K562 (cell line): Measurements from ENCODE around the gene TOR1A. TPM values are rescaled to one million over a fixed set of nuclear protein-coding genes. Genes with fewer than 3 reads are reported as not detected.
A peak's percentile ranks its signal among the peaks of the same experiment; 100 is the strongest.

Experiments used
- CCAR2 ChIP-seq: fragments of 200-400 bp; formaldehyde crosslinking; IDR thresholded peaks from 2 replicates; pipeline ENCODE4 v1.6.1; 2017; ENCODE audit warnings: mild to moderate bottlenecking, low read depth, low read length
- CHD2 ChIP-seq: IDR thresholded peaks from 2 replicates; pipeline ENCODE4 v1.6.1; 2011; ENCODE audit warnings: low read depth, low read length
- FOXA3 ChIP-seq, 2 experiments: fragments of 450-650 bp in 1 of 2; sonication (generic) in 1 of 2; formaldehyde crosslinking; IDR thresholded peaks in 1 of 2; conservative IDR thresholded peaks in 1 of 2; 2 replicates each; pipeline versions ENCODE4 v1.4.0 to v1.8.0; 2020 to 2022; ENCODE audit warnings: mild to moderate bottlenecking in 2 of 2, missing genetic modification reagents in 1 of 2
- HMG20B ChIP-seq: fragments of 250-450 bp; sonication (Bioruptor Pico); IDR thresholded peaks from 2 replicates; pipeline ENCODE4 v1.5.0; 2021; ENCODE audit warnings: mild to moderate bottlenecking
- KDM5B ChIP-seq: fragments of 200-600 bp; sonication (generic); IDR thresholded peaks from 2 replicates; pipeline ENCODE4 v1.6.1; 2012; ENCODE audit warnings: low read depth, mild to moderate bottlenecking, moderate library complexity, low read length, control low read depth, inconsistent platforms; ENCODE audit not compliant: insufficient replicate concordance
- MYC ChIP-seq, 2 experiments: fragments of 250-450 bp in 1 of 2; sonication (Bioruptor Pico) in 1 of 2; IDR thresholded peaks; 2 replicates each; pipeline versions ENCODE4 v1.5.1 to v1.6.1; 2012 to 2021; ENCODE audit warnings: low read depth in 2 of 2, borderline replicate concordance in 1 of 2, improper control_type of control experiment in 1 of 2, low read length in 1 of 2, mild to moderate bottlenecking in 1 of 2, moderate library complexity in 1 of 2
- REST ChIP-seq, 2 experiments: fragments of 450-650 bp; formaldehyde crosslinking in 1 of 2; IDR thresholded peaks; 2 replicates each; pipeline versions ENCODE4 v1.4.0 to v1.6.1; 2014 to 2020; ENCODE audit warnings: mild to moderate bottlenecking in 2 of 2, borderline replicate concordance in 1 of 2, low read depth in 1 of 2
- RFX1 ChIP-seq: fragments of 450-650 bp; IDR thresholded peaks from 2 replicates; pipeline ENCODE4 v1.6.1; 2016; ENCODE audit warnings: mild to moderate bottlenecking, moderate library complexity
- TOE1 ChIP-seq, 2 experiments: fragments of 450-650 bp in 1 of 2; sonication (generic) in 1 of 2; formaldehyde crosslinking in 1 of 2; IDR thresholded peaks; 2 replicates each; pipeline versions ENCODE4 v1.7.1 to v1.8.0; 2016 to 2022; ENCODE audit warnings: borderline replicate concordance in 2 of 2, mild to moderate bottlenecking in 2 of 2, antibody characterized with exemption in 1 of 2, inconsistent platforms in 1 of 2, low read depth in 1 of 2, missing genetic modification reagents in 1 of 2, moderate library complexity in 1 of 2
- ZNF316 ChIP-seq: fragments of 450-650 bp; IDR thresholded peaks from 2 replicates; pipeline ENCODE4 v1.6.1; 2016
- polyA plus RNA-seq, 8 experiments: library from polyadenylated mRNA; depleted of rRNA in 4 of 8; stranded (reverse) in 5 of 8; unstranded in 3 of 8; fragments of >200 nt; fragmentation: Nextera tagmentation in 2 of 8; fragmentation: Illumina TruSeq in 1 of 8; extraction: Ambion mirVana in 2 of 8; extraction: Trizol in 1 of 8; gene quantifications; 2 replicates each; pipeline versions ENCODE4 v1.2.1 to v1.2.3, GENCODE V29; 2011 to 2014; ENCODE audit warnings: inconsistent platforms in 1 of 8, missing spikeins in 1 of 8
- total RNA-seq, 7 experiments: library from RNA; depleted of rRNA in 6 of 7; stranded (reverse); fragments of >200 nt in 6 of 7; fragmentation: Illumina TruSeq in 2 of 7; extraction: Trizol in 2 of 7; gene quantifications; 2 replicates each; pipeline versions ENCODE4 v1.2.1 to v1.2.3, GENCODE V29; 2011 to 2021; ENCODE audit warnings: low replicate concordance in 1 of 7
- TF ChIP-seq, protein P1 (sequence below), 2 experiments: fragments of 150-350 bp in 1 of 2; IDR thresholded peaks; 2 replicates each; pipeline ENCODE4 v1.6.1; 2012 to 2016; ENCODE audit warnings: low read depth in 2 of 2, low read length in 2 of 2, mild to moderate bottlenecking in 1 of 2, moderate library complexity in 1 of 2
- TF ChIP-seq, protein P2 (sequence below): fragments of 450-650 bp; IDR thresholded peaks from one replicate; pipeline ENCODE4 v1.6.1; 2018; ENCODE audit warnings: mild to moderate bottlenecking, moderate library complexity; ENCODE audit not compliant: partially characterized antibody

Gene TOR1A
- total and polyA plus RNA-seq, 9 of the 15 experiments (the other 6 are each of a cell fraction or from before 2014, with no cell fraction given): 4.5 to 85.8 (median 51.3) TPM

- TF ChIP-seq TOE1 (IDR thresholded peaks at IDR 0.05; ENCODE audit: borderline replicate concordance) (no peak), TOE1 (CRISPR knock-in tag; IDR thresholded peaks at IDR 0.05; ENCODE audit: borderline replicate concordance, low read depth) (no peak), REST (IDR thresholded peaks at IDR 0.05; ENCODE audit: borderline replicate concordance) (no peak), REST (CRISPR knock-in tag; IDR thresholded peaks at IDR 0.05; ENCODE audit: low read depth) (peak; percentile 87), FOXA3 (CRISPR knock-in tag; conservative IDR thresholded peaks at IDR 0.05 in 1 of 2, IDR thresholded peaks at IDR 0.05 in 1 of 2) (peak; percentile 67 to 91), ZNF316 (peak; percentile 95), RFX1 (no peak), CHD2 (0 out of 2 replicates have a peak, but pooled peaks have one; percentile 58), KDM5B (peak; percentile 59), CCAR2 (no peak; the same call in 1 of the 2 replicates), HMG20B (CRISPR knock-in tag) (no peak), MYC (IDR thresholded peaks at IDR 0.05; ENCODE audit: low read depth, low read length) (peak; percentile 95), MYC (CRISPR knock-in tag; IDR thresholded peaks at IDR 0.05; ENCODE audit: borderline replicate concordance, low read depth) (peak; percentile 75; the same call in 1 of the 2 replicates)
- TF ChIP-seq, protein P1, sequence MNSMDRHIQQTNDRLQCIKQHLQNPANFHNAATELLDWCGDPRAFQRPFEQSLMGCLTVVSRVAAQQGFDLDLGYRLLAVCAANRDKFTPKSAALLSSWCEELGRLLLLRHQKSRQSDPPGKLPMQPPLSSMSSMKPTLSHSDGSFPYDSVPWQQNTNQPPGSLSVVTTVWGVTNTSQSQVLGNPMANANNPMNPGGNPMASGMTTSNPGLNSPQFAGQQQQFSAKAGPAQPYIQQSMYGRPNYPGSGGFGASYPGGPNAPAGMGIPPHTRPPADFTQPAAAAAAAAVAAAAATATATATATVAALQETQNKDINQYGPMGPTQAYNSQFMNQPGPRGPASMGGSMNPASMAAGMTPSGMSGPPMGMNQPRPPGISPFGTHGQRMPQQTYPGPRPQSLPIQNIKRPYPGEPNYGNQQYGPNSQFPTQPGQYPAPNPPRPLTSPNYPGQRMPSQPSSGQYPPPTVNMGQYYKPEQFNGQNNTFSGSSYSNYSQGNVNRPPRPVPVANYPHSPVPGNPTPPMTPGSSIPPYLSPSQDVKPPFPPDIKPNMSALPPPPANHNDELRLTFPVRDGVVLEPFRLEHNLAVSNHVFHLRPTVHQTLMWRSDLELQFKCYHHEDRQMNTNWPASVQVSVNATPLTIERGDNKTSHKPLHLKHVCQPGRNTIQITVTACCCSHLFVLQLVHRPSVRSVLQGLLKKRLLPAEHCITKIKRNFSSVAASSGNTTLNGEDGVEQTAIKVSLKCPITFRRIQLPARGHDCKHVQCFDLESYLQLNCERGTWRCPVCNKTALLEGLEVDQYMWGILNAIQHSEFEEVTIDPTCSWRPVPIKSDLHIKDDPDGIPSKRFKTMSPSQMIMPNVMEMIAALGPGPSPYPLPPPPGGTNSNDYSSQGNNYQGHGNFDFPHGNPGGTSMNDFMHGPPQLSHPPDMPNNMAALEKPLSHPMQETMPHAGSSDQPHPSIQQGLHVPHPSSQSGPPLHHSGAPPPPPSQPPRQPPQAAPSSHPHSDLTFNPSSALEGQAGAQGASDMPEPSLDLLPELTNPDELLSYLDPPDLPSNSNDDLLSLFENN (IDR thresholded peaks at IDR 0.05; ENCODE audit: low read depth in 2 of 2, low read length in 2 of 2): peak in 1 of 2 experiments; percentile 99; a peak in 2 of 4 replicates
- TF ChIP-seq, protein P2, sequence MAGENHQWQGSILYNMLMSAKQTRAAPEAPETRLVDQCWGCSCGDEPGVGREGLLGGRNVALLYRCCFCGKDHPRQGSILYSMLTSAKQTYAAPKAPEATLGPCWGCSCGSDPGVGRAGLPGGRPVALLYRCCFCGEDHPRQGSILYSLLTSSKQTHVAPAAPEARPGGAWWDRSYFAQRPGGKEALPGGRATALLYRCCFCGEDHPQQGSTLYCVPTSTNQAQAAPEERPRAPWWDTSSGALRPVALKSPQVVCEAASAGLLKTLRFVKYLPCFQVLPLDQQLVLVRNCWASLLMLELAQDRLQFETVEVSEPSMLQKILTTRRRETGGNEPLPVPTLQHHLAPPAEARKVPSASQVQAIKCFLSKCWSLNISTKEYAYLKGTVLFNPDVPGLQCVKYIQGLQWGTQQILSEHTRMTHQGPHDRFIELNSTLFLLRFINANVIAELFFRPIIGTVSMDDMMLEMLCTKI: no peak
Observed at GRCh38 chr9:129863059-129863690, 39.2 kb upstream of the TOR1A start (continued).
